Lower leg skin (tissue), 3 donors: ENCODE results near the gene STPG3.

Experiments used
- CTCF ChIP-seq, 3 donors: fragments of 450-650 bp; IDR thresholded peaks; one replicate each; pipeline ENCODE4 v1.5.1; 2016; ENCODE audit warnings: antibody characterized with exemption in 3 of 3, mild to moderate bottlenecking in 3 of 3, moderate library complexity in 2 of 3
- POLR2A ChIP-seq, 2 donors: fragments of 450-650 bp; IDR thresholded peaks; one replicate each; pipeline ENCODE4 v1.6.1; 2016 to 2017; ENCODE audit warnings: antibody characterized with exemption in 2 of 2, mild to moderate bottlenecking in 1 of 2, moderate library complexity in 1 of 2

DNA sequence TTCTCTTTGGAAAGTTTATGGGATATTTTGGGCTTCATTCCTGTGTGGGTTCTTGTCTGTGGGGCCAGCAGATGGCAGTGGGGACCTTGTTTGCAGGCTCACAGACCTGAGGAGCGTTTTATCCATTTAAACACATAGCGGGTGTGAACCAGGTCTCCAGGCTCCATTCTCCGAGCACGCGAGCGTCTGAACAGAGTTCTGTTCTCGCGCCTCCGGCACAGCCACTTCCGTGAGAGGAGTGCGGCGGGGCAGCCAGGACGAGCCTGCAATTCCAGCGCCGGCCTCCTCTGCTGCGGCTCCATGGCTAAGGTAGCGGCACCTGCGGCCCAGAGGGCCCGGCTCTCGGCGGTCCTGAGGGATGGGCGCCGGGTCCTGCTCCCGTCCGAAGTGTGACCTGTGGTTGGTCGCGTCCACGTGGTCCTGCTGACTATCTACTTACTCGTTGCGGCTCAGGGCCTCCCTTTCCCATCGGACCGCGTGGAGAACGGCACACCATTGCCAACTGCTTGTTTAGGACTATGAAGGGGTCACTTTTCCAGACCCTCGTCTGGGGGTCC, 43.7 kb downstream of the STPG3 start:
- TF ChIP-seq CTCF (IDR thresholded peaks at IDR 0.05) (no peak), POLR2A (IDR thresholded peaks at IDR 0.05) (no peak)
